LNCaP clone FGC (cell line): Measurements from ENCODE around the gene PHLDB2.

Source experiments
- DNase-seq: peaks from one replicate; pipeline ENCODE4 v3.0.0-alpha.2; 2011; ENCODE audit warnings: low read depth
- H3K4me3 ChIP-seq: 2 replicates; pipeline ENCODE4 v1.5.1; 2011; ENCODE audit warnings: mild to moderate bottlenecking, low read depth, low read length, control low read depth
- TF ChIP-seq, protein P1 (sequence below): IDR thresholded peaks from 2 replicates; pipeline ENCODE4 v1.5.1; 2012; ENCODE audit warnings: mild to moderate bottlenecking; ENCODE audit not compliant: control insufficient read depth, insufficient read depth; ENCODE audit errors: extremely low read depth

PHLDB2 gene

DNA sequence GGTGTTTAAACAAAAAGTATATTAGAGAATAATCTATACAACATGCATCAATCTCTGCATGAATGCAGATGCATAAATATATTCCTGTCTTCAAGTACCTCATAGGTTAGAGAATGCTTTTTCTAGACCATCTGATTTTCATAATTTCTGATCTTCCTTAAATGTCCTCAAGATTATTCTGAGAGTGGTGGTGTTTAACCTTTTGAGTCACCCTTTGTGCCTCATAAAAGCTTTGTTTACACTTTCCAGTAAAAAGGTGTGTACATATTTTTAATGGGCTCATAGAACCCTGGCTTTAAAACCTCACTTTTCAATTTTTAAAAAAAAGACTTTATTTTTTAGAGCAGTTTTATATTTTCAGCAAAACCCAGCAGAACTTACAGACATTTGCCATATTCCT lies 78.8 kb downstream of the PHLDB2 start:
- TF ChIP-seq, protein P1, sequence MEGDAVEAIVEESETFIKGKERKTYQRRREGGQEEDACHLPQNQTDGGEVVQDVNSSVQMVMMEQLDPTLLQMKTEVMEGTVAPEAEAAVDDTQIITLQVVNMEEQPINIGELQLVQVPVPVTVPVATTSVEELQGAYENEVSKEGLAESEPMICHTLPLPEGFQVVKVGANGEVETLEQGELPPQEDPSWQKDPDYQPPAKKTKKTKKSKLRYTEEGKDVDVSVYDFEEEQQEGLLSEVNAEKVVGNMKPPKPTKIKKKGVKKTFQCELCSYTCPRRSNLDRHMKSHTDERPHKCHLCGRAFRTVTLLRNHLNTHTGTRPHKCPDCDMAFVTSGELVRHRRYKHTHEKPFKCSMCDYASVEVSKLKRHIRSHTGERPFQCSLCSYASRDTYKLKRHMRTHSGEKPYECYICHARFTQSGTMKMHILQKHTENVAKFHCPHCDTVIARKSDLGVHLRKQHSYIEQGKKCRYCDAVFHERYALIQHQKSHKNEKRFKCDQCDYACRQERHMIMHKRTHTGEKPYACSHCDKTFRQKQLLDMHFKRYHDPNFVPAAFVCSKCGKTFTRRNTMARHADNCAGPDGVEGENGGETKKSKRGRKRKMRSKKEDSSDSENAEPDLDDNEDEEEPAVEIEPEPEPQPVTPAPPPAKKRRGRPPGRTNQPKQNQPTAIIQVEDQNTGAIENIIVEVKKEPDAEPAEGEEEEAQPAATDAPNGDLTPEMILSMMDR: no peak
- peak; percentile 32 for DNase-seq
- no peak overlapping the region for H3K4me3 ChIP-seq

DNA sequence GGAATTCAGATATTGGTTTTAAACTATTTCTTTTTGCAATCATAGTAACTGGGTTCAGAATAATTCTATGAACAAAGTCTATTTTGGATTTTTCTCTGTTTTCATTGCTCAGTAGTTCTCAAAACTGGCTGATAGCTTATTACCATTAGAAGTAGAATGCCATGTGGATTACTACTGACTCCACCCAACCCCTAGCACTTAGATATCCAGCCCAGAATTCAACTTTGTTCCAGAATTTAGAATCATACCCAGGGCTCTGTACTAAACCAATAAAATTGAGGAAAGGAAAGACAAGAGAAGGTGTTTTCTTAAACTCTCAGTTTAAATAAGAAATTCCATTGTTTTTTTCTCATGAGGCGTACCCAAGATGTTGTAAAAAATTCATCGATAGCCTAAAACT lies 80.8 kb downstream of the PHLDB2 start:
- H3K4me3 ChIP-seq: no peak overlapping the region
- TF ChIP-seq, protein P1: no peak
- no peak for DNase-seq

DNA sequence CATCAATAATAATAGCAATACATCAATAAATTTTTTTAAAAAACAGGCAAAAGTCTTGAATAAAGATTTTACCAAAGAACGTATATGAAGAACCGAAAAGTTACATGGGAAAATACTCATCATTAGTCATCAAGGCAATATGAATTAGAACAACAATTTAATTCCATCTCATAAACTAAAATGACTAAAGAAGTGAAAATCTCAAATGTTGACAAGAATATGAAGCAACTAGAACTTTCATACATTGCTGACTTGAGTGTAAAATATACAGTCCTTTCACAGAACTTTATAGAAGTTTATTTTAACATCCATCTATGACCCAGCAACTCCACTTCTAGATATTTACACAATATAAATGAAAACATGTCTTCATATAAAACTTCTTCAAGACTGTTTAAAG lies 84.5 kb downstream of the PHLDB2 start:
- DNase-seq: no peak
- TF ChIP-seq, protein P1: no peak
- no peak overlapping the region for H3K4me3 ChIP-seq

DNA sequence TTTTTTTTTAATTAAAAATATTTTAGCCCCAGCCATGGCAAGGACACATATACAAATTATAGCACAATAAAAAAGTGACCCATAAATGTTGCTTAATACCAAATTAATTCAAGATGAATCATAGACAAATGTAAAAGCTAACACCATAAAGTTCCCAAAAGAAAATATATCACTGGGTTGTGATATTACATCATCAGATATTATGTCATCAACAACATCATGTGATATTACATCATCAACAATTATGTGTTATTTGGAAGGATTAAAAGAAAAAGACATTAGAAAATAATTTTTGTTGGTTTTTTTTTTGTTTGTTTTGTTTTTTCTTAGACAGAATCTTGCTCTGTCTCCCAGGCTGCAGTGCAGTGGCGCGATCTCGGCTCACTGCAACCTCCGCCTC lies 85.3 kb downstream of the PHLDB2 start:
- TF ChIP-seq, protein P1: no peak
- no peak overlapping the region for H3K4me3 ChIP-seq
- no peak for DNase-seq

DNA sequence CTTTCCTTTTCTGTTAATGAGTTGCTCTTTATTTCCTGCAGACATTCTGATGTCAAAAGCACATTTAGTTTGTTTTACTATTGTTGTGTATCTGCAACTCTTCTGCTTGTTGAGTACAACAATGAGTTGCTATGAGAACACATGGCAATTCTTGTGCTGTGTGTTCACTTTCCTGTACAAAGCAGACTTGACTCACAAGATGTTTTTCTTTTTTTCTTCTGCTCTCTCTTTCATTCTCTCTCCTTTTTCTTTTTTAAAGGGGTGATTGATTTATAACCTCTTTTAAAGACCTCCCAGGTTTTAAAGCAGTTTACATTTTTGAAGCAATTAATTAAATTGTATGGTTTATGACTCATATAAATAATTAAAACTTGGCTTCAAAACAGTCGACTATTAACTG lies 88.2 kb downstream of the PHLDB2 start:
- no peak for DNase-seq
- H3K4me3 ChIP-seq: no peak overlapping the region
- TF ChIP-seq, protein P1: no peak

DNA sequence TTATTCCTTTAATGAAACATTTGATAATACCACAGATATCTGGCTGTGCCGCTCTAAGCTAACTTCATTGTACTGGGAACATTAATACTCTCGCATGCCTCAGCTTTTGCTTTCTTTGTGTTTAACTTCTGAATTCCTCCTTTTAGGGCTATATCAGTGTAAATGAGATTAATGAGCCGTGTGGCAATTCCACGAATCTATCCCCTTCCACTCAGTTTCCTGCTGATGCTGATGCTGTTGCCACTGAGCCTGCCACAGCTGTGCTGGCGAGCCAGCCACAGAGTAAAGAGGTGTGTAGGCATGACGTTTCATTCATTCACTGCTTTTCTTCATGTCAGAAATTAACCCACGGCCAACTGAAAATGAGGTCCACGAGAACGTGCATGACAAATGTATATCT lies 89.7 kb downstream of the PHLDB2 start:
- no peak overlapping the region for H3K4me3 ChIP-seq
- DNase-seq: no peak
- TF ChIP-seq, protein P1: no peak

DNA sequence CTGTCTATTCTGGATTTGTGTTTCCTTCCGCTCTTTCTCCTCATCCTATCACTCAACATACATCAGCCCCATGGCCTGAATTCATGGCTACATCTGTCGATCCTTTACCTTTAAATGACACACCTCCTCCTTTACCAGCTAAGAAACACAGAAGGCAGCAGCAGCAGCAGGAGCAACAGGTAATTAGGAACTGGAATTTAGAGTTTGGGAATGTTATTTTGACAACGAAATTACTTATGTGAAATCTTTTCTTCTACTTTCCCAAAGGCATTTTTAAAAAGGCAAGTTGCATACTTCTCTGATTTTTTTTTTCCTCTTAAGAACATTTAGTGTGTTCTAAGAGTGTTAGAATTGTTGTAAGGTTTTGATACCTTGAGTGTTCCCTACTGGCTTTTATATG lies 90.6 kb downstream of the PHLDB2 start:
- TF ChIP-seq, protein P1: no peak
- DNase-seq: no peak
- H3K4me3 ChIP-seq: no peak overlapping the region
